Calu3 (cell line): Measurements from ENCODE around the gene C4orf33. TPM values are rescaled to one million over a fixed set of nuclear protein-coding genes. Genes with fewer than 3 reads are reported as not detected.

ENCODE experiments used
- BruUV-seq: library from RNA; stranded (reverse); fragments of 400-500 nt; replicated peaks from 2 replicates; lab custom pipeline; 2021; lab: Mats Ljungman, UMichigan
- CTCF ChIA-PET: fragments of 300-600 bp; sonication (Branson Sonifier 250); formaldehyde crosslinking; loops from one replicate; lab custom pipeline; 2022; ENCODE audit warnings: antibody characterized with exemption; lab: Charles Lee
- DNase-seq: peaks from one replicate; pipeline ENCODE4 v3.0.0; 2022
- H3K27ac Mint-ChIP-seq: one replicate; pipeline ENCODE4 v1.8.0; 2022; ENCODE audit warnings: mixed read lengths; ENCODE audit not compliant: unreplicated experiment
- H3K27me3 Mint-ChIP-seq: one replicate; pipeline ENCODE4 v1.8.0; 2022; ENCODE audit warnings: mixed read lengths; ENCODE audit not compliant: unreplicated experiment
- H3K36me3 Mint-ChIP-seq: one replicate; pipeline ENCODE4 v1.8.0; 2022; ENCODE audit warnings: mild to moderate bottlenecking, moderate library complexity, mixed read lengths; ENCODE audit not compliant: insufficient read depth, unreplicated experiment
- H3K4me1 Mint-ChIP-seq: one replicate; pipeline ENCODE4 v1.8.0; 2022; ENCODE audit warnings: mild to moderate bottlenecking, low read depth, mixed read lengths; ENCODE audit not compliant: unreplicated experiment
- H3K4me3 Mint-ChIP-seq: one replicate; pipeline ENCODE4 v1.8.0; 2022; ENCODE audit warnings: mild to moderate bottlenecking, low read depth, moderate library complexity, mixed read lengths; ENCODE audit not compliant: unreplicated experiment
- H3K9me3 Mint-ChIP-seq: one replicate; pipeline ENCODE4 v1.8.0; 2022; ENCODE audit warnings: low read depth, mixed read lengths; ENCODE audit not compliant: unreplicated experiment
- intact Hi-C: fragments of 100-400 bp; cut with micrococcal nuclease; formaldehyde crosslinking; loops from one replicate; pipeline ENCODE4 v1.10.0; 2022; ENCODE audit not compliant: unreplicated experiment
- total RNA-seq: library from RNA; stranded (reverse); gene quantifications from 2 replicates; pipeline ENCODE4 v1.2.3, GENCODE V29; 2022
- TF ChIP-seq, protein P1 (sequence below): fragments of 200-600 bp; IDR thresholded peaks from one replicate; pipeline ENCODE4 v1.8.0; 2022; ENCODE audit warnings: antibody characterized with exemption; ENCODE audit not compliant: unreplicated experiment

The C4orf33 gene
- total RNA-seq, 1 experiment from 2014 or later: 6.4 TPM

DNA sequence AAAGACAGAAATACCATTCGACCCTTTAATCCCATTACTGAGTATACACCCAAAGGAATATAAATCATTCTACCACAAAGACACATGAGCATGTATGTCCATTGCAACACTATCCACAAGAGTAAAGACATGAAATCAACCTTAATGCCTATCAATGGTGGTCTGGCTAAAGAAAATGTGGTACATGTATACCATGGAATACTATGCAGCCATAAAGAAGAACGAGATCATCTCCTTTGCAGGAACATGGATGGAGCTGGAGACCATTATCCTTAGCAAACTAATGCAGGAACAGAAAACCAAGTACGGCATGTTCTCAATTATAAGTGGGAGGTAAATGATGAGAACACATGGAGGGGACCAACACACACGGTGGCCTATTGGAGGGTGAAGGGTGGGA is 10.5 kb upstream of the C4orf33 start:
- TF ChIP-seq, protein P1, sequence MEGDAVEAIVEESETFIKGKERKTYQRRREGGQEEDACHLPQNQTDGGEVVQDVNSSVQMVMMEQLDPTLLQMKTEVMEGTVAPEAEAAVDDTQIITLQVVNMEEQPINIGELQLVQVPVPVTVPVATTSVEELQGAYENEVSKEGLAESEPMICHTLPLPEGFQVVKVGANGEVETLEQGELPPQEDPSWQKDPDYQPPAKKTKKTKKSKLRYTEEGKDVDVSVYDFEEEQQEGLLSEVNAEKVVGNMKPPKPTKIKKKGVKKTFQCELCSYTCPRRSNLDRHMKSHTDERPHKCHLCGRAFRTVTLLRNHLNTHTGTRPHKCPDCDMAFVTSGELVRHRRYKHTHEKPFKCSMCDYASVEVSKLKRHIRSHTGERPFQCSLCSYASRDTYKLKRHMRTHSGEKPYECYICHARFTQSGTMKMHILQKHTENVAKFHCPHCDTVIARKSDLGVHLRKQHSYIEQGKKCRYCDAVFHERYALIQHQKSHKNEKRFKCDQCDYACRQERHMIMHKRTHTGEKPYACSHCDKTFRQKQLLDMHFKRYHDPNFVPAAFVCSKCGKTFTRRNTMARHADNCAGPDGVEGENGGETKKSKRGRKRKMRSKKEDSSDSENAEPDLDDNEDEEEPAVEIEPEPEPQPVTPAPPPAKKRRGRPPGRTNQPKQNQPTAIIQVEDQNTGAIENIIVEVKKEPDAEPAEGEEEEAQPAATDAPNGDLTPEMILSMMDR: no peak
- peaks cover 9% of the 10 kb centered on the region for H3K4me1 Mint-ChIP-seq
- no peak overlapping the region for H3K4me3 Mint-ChIP-seq
- peaks cover 9% of the 10 kb centered on the region for H3K9me3 Mint-ChIP-seq
- DNase-seq: no peak
- no TSS peak for BruUV-seq
- CTCF ChIA-PET: no interaction called here
- H3K27me3 Mint-ChIP-seq: no peaks in the 10 kb centered on the region
- H3K36me3 Mint-ChIP-seq: peaks cover 5% of the 10 kb centered on the region
- H3K27ac Mint-ChIP-seq: no peak overlapping the region
- intact Hi-C loops: loop anchor here (10.0 kb wide), 1 partner anchor 81 kb away; no protein-coding TSS in a partner anchor

DNA sequence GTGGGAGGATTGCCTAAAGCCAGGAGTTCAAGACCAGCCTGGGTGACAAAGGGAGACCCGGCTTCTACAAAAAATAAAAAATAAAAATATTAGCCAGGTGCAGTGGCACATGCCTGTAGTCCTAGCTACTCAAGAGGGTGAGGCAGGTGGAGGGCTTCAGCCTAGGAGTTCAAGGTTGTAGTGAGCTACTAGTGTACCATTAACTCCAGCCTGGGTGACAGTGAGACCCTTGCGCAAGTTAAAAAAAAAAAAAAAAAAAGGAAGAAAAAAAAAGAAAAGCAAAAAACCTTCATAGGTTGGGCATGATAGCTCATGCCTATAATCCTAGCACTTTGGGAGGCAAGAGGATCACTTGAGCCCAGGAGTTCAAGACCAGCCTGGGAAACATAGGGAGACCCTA is 8.4 kb upstream of the C4orf33 start:
- no TSS peak for BruUV-seq
- TF ChIP-seq, protein P1: no peak
- CTCF ChIA-PET: no interaction called here
- H3K27ac Mint-ChIP-seq: no peak overlapping the region
- intact Hi-C loops: loop anchor here (10.0 kb wide), 1 partner anchor 83 kb away; no protein-coding TSS in a partner anchor
- no peaks in the 10 kb centered on the region for H3K27me3 Mint-ChIP-seq
- DNase-seq: no peak
- peaks cover 7% of the 10 kb centered on the region for H3K9me3 Mint-ChIP-seq
- no peak overlapping the region for H3K4me3 Mint-ChIP-seq
- H3K36me3 Mint-ChIP-seq: no peaks in the 10 kb centered on the region
- peaks cover 9% of the 10 kb centered on the region for H3K4me1 Mint-ChIP-seq

DNA sequence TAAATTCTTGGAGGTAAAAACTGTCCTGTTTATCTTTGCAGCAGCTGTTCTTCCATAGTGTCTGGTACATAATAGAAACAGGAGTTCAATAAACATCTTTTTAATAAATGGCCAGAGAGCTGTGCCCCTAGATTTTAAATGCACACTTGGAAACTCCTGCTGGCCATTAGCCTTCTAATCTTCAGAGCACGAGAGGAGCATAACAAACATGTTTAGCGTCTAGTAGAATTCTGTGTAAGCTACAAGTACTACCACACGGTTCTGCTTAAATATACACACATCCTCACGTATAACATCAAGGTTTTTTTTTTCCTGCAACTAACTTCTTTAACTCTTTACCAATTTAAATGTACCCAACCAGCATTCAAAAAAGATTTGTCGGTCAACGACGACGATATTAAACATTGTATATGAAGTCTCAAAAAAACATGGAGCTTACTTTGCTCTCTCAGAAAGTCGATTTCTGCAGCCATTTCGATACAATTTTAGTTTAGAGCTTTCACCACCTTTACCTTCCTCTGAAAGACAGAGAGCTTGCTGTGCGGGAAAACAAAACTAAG is 3.2 kb upstream of the C4orf33 start:
- no peaks in the 10 kb centered on the region for H3K27me3 Mint-ChIP-seq
- peaks cover 6% of the 10 kb centered on the region for H3K36me3 Mint-ChIP-seq
- no peaks in the 10 kb centered on the region for H3K9me3 Mint-ChIP-seq
- no peak overlapping the region for H3K4me3 Mint-ChIP-seq
- TF ChIP-seq, protein P1: no peak
- H3K27ac Mint-ChIP-seq: no peak overlapping the region
- intact Hi-C loops: loop anchor here (5.0 kb wide), 1 partner anchor 280 kb away; no protein-coding TSS in a partner anchor
- peaks cover 9% of the 10 kb centered on the region for H3K4me1 Mint-ChIP-seq
- CTCF ChIA-PET: no interaction called here
- DNase-seq: no peak
- BruUV-seq: TSS peak; percentile 67

DNA sequence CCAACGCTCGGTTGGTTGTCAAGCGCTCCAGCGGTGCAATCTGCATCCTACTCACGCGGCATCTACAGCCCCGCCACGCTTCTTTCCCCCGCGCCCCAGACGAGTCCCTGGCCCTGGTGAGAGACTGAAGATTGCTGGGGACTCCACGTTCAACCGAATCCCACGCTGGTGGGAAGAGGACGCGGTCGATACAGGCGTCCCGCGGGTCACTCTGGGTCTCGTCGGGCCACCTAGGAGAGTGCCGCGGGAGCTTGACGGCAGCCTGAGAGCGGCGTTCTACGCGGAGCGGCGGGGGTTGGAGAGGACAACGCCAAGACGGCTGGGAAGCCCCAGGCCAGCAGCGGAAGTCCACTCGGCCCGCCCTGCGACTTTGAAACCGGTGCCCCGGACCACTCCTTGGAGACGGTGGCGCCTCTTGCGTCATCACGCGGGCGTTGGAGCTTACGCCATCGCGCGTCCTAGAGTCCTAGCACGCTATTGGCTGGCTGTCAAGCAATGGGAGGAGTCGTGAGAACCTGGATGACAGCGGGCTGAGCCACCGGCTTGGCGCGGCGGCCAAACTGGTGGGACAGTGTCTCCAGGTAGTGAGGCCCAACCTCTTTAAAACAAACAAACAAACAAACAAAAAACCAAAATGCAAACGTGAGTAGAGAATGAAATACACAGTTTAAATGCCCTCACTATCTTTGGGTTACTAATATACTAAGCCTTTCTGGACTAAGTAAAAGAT is 2.6 kb upstream of the C4orf33 start, which contains the start of gene SCLT1:
TSS of gene SCLT1 (minus strand) at position 349 of the 730 bp plus-strand sequence. CDS start 436 bp downstream, outside the sequence.
- intact Hi-C loops: loop anchor here (5.0 kb wide), 1 partner anchor 281 kb away; no protein-coding TSS in a partner anchor
- Mint-ChIP-seq H3K36me3 (peaks cover 6% of the 10 kb centered on the region), H3K9me3 (no peaks in the 10 kb centered on the region), H3K4me1 (peaks cover 9% of the 10 kb centered on the region), H3K27ac (no peak within 1 kb of the TSS), H3K4me3 (no peak within 1 kb of the TSS), H3K27me3 (no peaks in the 10 kb centered on the region)
- peak; percentile 94 for DNase-seq
- BruUV-seq: no TSS peak
- TF ChIP-seq, protein P1: no peak
- CTCF ChIA-PET: no interaction called here
